Esophagus mucosa (tissue), 1 donor: Measurements from ENCODE around the gene INSC. TPM values are rescaled to one million over a fixed set of nuclear protein-coding genes. Genes with fewer than 3 reads are reported as not detected.

Experiments used
- ATAC-seq: fragments of 200-7000 bp; cut with Tn5 transposase; one replicate; pipeline ENCODE4 v1.9.1; 2020
- total RNA-seq: library from RNA; stranded (reverse); gene quantifications from one replicate; pipeline ENCODE4 v1.2.4, GENCODE V29; 2023
- donor health status: DM: yes; HTN: yes; CAD: no.

Gene INSC
- total RNA-seq, 1 donor from 2014 or later = 0.12 TPM

DNA sequence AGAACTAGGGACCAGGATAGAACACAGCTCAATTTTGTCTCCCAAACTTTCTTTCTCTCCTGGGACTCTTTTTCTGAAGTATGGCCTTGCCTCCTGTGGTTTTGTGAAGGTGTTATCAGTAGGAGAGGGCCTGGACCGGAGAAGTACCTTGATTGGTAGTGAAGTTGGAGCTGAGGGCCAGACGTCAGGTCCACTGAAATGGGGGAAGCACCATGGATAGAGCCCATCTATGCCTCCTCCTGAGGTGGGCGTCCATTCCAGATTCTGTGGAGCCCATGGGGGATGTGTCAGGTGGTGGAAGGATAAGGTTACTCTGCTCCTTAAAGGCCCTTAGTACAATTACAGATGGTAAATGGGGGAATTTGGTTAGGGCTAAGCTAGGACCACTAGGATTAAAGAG is 109.7 kb downstream of the INSC start:
- ATAC-seq = no peak

DNA sequence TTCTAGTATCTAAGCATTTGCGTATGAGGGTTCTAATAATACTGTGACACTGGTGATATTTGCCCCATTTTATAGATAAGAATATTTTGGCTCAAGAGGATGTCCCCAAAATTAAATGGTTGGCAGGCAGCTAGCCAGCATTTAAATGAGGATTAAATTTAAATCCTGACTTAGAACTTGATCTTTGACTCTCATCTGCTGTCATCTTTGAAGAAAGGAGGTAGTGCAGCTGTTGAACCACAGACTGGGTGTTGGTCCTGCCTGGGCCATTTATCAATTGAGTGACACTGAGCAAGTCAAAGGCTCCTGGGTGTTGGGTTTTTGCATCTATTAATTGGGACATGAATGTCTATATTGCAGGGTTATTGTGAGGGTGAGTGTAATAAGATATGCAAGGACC is 112.3 kb downstream of the INSC start:
- no peak for ATAC-seq

DNA sequence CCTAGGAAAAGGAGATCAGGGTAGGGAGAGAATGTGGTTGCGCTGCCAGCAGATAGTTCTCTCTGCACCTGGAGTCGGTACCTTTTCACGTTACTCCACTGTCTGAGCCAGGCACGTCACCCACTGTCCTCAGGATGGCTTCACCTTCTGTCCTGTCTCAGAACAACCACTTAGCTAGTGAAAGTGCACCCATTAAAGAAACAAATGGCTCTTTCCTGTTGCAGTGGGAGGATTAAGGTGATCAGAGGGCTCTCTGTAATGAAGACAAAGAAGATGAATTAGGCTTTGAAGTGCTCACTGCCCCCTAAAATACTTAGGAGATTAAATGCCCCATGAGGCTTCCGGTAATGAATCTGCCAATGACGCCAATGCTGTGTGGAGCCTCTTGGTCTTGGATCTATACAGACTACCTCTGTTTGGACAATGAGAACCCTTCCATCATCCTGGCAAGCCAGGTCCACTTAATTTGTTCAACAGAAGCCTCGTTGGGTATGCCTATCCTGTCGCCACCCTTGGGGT is 113.7 kb downstream of the INSC start:
- ATAC-seq = no peak

DNA sequence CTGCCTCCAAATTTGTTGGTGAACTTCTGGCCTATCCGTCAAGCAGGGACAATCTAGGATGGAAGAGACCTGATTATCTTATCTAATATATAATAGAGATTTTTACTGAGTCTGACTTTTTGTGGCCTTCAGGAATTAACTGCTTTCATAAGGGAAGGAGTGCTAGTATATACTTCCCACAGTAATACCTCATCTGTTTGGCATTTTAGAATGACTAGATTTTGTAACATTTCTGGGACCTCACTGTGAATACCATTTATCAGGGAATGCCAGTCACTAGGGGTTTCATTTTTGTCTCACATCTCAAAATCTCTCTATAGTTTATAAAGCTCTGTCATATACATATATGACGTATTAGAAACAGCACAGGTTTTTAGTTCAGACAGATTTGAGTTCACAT is 114.3 kb downstream of the INSC start:
- no peak for ATAC-seq

DNA sequence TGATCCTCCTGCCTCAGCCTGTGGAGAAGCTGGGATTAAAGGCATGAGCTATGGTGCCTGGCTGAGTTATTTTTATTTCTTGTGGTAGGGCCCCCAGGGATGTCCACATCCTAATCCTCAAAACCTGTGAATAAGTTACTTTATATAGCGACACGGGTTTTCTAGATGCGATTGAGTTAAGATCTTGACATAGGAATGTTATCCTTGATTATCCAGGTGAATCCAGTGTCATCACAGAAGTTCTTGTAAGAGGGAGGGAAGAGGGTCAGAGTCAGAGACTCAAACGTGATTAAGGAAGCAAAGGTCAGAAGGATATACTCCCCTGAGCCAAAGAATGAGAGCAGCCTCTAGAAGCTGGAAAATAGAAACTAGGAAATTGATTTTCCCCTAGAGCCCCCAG is 117.8 kb downstream of the INSC start:
- ATAC-seq = no peak

DNA sequence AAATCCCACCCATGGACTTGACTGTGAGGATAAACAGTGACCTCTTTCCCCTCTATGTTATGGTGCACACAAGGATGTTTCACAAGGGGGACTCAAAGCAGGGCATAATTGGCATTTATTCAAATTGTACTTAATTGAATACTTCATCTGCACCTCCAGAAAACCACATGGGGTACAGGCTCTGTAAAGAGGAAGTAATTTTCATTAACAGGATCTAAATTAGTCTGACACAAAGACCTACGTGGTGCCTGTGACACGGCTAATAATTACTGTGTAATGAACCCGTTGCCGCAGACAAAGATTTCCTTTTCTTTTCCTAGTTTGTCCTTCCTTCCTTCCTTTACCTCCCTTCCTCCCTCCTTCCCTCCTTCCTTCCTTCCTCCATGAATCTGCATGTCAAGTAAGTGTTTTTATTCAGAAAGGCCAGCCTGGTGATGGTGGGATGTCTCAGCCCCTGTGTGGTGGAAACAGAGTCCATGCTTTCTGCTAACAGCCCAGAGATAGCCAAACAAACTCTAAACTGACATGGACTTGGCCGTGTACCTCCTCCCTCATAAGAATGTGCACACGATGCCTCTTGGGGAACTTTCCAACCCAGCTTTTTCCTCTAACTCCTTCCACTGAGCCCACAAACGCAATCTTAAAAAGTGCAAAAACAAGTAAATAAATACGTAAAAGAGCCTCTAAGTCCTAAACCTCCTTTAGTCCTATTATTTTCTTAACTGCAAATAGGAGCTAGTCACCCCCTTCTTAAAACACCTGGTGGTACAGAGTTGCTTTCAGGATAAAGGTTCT is 118.8 kb downstream of the INSC start:
- ATAC-seq = no peak

DNA sequence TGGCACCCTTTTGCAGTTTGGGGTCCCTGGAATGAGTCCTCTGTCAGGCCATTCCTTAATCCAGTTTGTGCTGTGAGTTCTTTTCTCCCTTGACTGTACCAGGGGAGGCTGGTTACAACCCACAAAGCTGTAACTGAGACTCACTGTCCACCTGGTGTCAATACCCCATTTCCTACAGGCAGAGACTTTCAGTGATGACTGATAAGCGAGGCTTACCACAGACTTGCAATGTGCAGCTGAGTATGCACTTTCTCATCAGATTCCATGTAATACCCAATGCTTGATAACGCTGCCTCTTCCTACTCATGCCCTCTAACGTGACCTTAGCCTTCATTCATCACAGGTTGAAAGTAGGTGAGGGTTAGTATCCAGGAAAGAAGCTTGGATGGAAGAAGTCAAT is 120.1 kb downstream of the INSC start:
- ATAC-seq = no peak

DNA sequence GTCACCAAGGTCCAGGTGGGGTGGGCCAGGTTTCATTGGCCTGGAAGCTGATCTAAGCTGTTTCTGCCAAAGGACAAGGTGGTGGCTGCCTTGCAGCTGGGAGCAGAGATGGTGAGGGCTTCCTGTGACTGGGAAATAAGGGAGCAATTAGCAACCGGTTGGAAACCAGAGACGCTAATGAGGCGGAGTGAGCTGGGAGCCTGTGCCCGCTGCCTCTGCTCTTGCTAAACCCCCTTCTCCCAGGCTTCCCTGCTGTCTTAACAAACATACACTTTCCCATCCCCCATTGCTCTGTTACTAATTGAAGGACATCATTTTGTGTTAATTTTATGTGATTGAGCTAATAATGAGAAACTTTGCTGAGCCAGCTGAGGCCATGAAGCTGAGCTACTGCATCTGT is 121.8 kb downstream of the INSC start:
- ATAC-seq = no peak

DNA sequence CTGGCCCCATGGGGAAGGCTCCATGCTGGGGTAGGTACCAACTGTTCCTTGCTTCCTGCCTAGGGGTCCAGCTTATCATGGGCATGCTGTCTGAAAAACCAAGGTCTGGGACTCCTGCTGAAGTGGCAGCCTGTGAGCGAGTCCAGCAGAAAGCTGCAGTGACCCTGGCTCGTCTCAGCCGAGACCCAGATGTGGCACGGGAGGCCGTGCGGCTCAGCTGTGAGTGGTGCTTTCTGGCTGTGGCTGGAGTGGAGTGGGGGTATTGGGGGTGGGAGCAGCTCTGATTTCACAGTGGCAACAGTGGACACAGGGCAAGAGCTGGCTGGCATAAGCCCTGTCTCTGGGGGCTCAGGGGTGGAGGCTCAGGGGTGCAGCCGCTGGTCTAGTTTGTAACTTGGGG is 124.1 kb downstream of the INSC start:
- no peak for ATAC-seq

DNA sequence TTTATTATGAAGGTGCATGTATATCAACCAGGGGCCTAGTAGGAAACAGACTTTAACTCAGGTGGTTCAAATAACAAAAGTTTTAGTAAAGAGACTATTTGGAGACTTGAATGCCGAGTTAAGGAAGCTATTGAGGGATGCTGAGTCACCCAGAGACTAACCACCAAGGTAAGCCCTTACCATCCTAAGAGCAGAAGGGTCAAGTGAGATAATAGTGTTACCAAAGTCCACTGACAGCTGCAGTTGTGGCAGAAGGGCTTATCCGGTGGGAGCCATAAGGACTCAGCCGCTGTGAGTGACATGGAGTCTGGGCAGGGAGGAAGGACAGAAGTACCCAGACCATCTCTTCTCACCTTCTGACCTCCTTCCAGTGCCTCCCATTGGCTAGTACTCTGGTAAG is 134.0 kb downstream of the INSC start:
- no peak for ATAC-seq

DNA sequence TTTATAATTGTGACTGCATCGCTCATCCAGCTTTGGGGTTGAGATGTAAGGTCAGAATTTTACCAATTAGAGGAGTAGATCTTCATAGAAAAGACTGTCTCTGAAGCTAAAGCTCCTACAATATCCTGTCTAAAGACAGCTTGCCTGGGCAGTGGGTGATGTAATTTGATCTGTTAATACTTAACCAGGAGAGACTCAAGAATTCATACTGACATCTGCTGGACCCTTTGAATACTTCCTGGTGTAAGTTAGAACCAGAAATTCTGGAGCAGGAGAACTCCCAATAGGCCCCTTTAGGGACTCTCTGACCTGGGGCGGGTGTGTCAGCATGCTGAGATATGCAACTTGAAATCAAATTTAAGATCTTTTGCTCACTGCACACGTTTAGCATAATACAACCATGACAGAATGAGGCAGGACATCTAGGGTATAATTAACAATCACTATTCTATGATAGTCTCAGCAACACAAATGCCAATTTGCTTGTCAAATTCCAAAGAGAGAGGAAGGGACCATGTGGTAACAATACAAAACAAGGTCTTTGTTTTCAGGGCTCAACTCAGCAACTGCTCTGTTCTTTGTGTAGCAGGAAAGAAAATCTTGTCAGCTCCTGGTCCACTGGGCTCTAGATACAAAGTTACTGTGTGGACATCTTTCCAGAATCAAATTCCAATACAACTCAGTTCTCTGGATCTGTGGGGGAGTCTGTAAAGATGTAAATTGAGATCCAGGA is 143.9 kb downstream of the INSC start:
- no peak for ATAC-seq

DNA sequence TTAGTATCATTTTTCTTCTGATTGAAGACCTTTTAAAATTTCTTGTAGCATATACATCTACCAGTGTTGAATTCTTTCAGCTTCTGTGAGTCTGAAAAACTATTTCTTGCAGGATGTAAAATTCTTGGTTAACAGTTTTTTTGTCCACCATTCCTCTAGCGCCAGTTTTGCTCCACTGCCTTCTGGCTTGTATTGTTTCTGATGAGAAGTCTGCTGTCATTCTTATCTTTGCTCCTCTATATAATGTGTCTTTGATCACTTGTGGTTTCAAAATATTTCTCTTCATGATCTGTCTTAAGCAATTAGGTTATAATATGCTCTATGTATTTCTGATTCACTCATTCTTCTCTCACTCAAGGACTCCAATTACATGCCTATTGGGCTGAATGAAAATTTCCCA is 152.3 kb downstream of the INSC start:
- no peak for ATAC-seq

DNA sequence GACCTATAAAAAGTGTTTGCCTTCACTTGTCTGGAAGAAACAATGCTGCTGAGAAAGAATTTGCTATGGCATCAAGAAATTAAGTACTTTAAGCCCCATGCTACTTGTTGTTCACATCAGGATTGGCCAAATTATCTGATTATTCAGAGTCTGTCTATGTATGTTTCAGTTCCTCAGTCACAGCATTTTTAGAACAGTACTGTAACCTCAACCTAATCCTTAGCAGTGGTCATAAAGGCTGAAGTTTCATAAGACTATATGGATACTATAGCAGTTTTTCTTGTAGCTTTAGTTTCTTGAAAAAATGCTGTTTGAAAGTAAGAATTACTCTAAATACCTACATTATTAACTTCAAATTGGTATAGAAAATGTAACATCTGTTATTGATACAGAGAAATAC is 153.9 kb downstream of the INSC start:
- no peak for ATAC-seq

DNA sequence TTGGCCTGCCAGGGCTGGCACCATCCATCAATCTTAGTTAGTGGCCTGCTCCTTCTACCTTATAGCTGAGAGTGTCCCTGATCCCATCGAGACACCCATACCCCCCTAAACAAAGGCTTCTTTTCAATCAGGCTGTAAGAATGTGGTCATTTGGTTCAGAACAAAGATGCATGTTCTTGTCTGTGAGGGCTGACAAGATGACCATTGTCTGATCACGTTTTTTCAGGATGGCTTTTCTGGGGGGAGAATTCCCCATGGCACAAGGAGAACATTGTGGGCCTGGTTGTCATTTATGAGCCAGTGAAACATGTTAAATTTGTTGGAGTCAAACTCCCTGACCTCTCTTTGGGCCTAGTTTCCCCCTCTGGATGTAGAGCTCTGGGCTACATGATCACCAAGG is 160.4 kb downstream of the INSC start:
- no peak for ATAC-seq

DNA sequence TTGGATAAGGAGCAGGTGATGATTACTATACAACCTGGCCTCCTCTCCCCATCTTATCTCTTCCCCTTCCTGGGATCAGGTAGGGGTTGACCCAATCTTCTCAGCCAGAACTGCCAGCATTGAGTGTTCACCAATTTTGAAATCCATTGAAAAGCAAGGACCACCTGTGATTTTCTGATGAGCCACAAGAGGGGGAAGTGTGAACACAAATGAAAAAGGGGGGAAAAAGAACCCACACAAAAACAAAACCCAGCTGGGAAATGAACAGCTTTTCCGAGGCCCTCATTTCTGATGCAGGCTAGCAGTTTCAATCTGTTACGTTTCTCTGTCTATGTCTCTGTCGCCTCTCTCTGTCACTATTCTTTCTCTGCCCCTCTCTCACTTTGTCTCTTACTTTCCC is 161.9 kb downstream of the INSC start:
- ATAC-seq = no peak

DNA sequence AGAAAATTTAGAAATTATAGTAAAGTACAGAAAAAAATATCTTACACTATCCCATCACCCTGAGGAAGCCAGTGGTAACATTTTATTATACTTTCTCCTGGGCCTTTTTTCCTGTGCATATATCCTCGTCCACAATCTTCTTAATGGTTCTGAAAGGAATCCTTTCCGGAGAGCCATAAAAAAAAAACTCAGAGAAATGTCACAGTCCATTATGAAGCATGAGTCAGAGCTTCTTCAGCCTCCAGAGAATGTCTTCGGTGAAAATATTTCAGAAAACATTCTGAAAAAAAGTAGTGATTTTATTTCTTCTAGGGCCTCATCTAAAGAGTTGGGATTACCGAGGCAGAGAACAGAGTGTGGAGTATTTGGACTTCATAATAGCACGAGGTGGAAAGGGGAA is 163.4 kb downstream of the INSC start:
- no peak for ATAC-seq

DNA sequence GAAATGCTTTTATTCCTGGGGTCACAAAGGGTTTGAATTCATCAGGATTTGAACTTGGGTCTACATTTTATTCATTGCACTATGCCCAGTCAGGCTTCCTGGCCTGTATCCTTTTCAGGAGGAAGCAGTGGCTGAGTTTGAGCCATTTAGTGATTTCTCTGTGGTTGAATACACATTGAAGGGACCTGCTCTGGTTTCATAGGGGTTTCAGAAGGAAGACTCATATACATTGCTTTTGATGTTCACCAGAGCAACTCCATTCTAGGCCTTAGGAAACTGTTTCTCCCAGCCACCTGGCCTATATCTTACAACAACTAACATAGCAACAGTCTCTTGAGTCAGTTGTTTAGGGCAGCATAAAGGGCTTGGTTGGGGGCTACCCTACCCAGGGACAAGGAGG is 165.7 kb downstream of the INSC start:
- no peak for ATAC-seq

DNA sequence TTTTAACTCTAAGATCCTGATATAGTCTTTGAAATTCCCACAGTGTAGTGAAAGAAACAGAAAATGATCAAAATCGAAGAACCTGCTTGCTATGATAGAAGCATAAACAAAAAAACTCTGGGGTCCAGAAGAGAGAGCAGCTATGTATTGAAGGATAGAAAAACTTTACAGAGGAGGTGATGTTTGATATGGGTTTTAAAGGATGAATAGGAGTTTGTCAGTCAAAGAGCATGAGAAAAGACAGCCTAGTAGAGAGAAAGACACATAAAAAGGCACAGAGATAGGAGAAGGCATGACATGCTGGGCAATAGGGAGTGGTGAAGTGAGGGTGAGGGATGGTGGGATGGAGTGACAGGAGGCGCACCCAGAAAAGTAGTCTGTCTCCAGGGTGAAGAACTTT is 168.0 kb downstream of the INSC start:
- ATAC-seq = no peak

DNA sequence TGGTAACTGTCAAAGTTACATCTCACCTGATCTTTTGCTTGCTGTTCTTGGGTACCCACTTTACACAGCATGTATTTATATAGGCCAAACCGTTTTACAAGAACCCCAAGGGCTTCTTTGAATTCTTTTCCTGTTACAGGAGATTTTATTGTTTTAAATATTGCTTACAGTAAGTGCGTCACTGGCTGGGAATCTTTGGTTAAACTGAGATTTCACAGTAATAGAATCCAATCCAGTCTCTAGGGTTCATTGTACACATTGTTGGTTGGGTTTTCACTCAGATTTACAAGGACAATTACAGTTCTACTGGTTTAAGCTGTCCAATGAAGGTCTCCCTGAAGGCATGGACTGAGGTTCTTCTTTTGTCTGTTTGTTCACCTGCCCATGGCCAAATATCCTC is 171.7 kb downstream of the INSC start:
- no peak for ATAC-seq

DNA sequence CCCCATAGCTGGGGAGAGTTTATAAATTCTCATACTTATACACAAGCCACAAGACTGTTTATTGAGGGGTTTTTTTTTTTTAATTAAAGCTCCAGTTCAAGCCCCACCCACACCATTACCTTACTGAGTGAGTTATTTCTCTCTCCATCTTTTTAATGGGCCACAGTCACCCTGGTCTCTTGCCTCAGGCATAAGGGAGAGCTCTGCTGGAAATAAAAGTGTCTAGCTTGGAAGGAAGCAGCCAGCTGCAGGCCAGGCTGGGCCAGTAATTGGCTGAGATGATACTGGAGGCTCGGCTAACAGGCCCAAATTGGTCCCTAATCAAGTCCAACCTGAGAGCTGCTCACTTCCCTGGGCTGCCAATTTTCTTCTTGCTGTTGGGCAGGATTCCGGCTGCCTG is 174.1 kb downstream of the INSC start:
- ATAC-seq = no peak

DNA sequence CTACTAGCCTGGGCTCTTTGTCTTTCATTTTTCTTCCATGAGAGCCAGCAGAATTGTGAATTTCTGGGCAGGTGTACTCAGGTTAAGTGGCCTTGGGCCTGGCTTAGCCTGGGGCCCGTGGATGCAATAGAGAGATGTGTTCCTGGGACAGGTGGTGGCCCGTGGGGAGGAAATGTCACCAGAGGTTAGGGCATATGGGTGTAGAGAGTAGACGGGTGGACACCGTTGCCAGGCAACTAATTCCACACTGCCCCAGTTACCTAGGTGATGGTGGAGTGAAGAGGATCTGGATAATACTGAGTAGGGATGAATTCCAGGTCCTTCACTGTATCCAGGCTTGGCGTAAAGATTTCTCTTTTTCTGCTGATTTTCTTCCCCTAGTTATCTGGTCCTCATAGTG is 175.0 kb downstream of the INSC start:
- ATAC-seq = no peak

DNA sequence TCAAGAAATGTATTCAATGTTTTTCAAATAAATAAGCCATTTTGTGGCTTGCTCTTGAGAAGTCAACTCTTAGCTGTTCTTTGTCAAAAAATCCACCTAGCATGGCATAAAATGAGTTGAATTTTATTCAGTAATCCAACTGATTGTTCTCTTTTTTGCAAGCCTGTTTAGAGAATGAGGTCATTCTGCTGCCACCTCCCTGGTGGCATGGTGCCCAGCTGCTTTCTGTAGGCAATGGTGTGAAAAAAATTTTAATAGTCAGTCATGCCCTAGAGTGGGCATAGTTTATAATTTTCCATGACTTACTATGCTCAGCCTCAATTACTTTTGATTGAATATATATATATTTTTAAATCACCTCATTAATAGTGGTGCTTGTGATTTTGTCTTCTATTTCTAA is 177.2 kb downstream of the INSC start:
- ATAC-seq = no peak

DNA sequence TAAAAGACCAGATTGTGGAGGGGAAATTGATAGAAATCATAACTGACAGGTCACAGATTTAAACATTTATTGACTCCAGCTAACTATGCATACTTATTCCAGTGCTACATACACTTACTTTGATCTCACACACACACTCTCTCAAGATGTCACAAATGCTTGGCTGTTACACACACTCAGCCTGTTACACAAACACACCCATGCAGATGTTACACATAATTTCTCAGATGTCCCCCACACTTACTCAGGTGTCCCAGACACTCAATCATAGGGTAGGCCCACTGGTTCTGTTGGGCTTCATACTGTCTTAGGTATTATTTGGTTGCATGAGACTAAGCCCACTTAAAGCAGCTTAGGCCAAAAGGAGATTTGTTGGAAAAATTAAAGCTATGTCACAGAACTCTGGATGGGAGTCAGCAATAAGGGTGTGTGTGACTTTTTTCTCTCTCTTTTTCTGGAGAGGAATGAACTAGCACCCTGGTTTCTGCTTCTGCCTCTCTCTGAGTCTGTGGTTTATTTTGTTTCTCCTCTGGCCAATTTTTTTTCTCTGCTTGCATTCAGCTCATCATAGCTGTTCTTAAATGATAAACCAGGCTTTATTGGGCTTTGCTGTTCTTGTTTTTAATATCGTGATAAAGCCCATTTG is 179.4 kb downstream of the INSC start:
- ATAC-seq = no peak

DNA sequence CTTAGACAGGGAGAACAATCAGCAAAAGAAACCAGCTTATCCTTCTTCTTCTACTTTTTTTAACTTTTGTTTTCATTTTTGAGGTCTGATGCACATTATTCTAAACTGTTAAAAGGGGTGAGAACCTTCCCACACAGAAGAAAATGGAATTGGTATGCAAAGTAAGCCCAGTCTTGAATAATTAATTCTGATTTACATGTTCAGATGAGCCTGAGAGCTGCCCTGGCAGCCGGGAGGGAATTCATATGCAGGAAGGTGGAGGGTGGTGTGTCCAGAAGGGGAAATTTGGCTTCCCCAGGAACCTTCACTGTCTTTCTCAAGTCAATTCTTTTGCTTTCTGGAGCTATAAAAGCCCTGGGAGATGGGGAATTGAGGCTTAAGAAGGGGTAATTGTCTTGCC is 181.0 kb downstream of the INSC start:
- no peak for ATAC-seq
